ENCODE measurements around the gene AXIN2.

DNA sequence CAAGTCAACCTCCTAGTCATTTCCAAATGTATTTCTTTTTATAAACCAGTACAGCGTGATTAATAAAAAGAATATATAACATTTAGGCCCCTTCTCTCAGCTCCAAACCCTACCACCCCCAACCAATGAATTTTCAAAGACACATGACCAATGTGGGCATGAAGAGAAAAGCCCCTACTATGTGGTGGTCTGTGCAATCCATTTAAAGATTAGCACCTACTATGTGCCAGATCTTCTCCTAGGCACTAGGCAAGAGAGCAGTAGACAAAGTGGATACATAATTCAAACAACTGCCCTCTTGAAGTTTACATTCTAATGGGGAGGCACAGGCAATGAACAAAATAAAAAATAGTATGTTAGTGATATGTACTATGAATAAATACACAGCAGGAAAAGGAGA lies 19.4 kb downstream of the AXIN2 start:
- TF ChIP-seq, protein P1, sequence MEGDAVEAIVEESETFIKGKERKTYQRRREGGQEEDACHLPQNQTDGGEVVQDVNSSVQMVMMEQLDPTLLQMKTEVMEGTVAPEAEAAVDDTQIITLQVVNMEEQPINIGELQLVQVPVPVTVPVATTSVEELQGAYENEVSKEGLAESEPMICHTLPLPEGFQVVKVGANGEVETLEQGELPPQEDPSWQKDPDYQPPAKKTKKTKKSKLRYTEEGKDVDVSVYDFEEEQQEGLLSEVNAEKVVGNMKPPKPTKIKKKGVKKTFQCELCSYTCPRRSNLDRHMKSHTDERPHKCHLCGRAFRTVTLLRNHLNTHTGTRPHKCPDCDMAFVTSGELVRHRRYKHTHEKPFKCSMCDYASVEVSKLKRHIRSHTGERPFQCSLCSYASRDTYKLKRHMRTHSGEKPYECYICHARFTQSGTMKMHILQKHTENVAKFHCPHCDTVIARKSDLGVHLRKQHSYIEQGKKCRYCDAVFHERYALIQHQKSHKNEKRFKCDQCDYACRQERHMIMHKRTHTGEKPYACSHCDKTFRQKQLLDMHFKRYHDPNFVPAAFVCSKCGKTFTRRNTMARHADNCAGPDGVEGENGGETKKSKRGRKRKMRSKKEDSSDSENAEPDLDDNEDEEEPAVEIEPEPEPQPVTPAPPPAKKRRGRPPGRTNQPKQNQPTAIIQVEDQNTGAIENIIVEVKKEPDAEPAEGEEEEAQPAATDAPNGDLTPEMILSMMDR (IDR thresholded peaks at IDR 0.05; ENCODE audit: insufficient read depth, low read length): no peak
- TF ChIP-seq, protein P2, sequence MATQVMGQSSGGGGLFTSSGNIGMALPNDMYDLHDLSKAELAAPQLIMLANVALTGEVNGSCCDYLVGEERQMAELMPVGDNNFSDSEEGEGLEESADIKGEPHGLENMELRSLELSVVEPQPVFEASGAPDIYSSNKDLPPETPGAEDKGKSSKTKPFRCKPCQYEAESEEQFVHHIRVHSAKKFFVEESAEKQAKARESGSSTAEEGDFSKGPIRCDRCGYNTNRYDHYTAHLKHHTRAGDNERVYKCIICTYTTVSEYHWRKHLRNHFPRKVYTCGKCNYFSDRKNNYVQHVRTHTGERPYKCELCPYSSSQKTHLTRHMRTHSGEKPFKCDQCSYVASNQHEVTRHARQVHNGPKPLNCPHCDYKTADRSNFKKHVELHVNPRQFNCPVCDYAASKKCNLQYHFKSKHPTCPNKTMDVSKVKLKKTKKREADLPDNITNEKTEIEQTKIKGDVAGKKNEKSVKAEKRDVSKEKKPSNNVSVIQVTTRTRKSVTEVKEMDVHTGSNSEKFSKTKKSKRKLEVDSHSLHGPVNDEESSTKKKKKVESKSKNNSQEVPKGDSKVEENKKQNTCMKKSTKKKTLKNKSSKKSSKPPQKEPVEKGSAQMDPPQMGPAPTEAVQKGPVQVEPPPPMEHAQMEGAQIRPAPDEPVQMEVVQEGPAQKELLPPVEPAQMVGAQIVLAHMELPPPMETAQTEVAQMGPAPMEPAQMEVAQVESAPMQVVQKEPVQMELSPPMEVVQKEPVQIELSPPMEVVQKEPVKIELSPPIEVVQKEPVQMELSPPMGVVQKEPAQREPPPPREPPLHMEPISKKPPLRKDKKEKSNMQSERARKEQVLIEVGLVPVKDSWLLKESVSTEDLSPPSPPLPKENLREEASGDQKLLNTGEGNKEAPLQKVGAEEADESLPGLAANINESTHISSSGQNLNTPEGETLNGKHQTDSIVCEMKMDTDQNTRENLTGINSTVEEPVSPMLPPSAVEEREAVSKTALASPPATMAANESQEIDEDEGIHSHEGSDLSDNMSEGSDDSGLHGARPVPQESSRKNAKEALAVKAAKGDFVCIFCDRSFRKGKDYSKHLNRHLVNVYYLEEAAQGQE (IDR thresholded peaks at IDR 0.05; ENCODE audit: insufficient replicate concordance, low read depth): no peak
- TF ChIP-seq POLR2AphosphoS5 (IDR thresholded peaks at IDR 0.05; ENCODE audit: low read depth) (no peak), SPI1 (IDR thresholded peaks at IDR 0.05; ENCODE audit: borderline replicate concordance, low read depth) (no peak), GABPA (IDR thresholded peaks at IDR 0.05; ENCODE audit: low read depth) (no peak)
